Hepatocyte (in vitro differentiated cells): ENCODE results near the gene RASSF4. TPM values are rescaled to one million over a fixed set of nuclear protein-coding genes. Genes with fewer than 3 reads are reported as not detected.

Source experiments
- DNase-seq: peaks from one replicate; pipeline ENCODE4 v3.0.0-alpha.2; 2016; ENCODE audit warnings: low spot score
- H2AFZ ChIP-seq: fragments of 200-600 bp; sonication (generic); 2 replicates; pipeline ENCODE4 v1.6.0; 2016; ENCODE audit warnings: antibody characterized with exemption, mild to moderate bottlenecking
- H3K27ac ChIP-seq: fragments of 200-600 bp; sonication (generic); 2 replicates; pipeline ENCODE4 v1.5.1; 2016; ENCODE audit warnings: mild to moderate bottlenecking
- H3K27me3 ChIP-seq: fragments of 200-600 bp; sonication (generic); 2 replicates; pipeline ENCODE4 v1.6.1; 2016
- H3K36me3 ChIP-seq: fragments of 200-600 bp; sonication (generic); replicated peaks from 2 replicates; pipeline ENCODE4 v1.5.1; 2016; ENCODE audit warnings: low read depth; ENCODE audit not compliant: insufficient read depth
- H3K4me1 ChIP-seq: fragments of 200-600 bp; sonication (generic); 2 replicates; pipeline ENCODE4 v1.5.1; 2016; ENCODE audit warnings: mild to moderate bottlenecking, moderate library complexity; ENCODE audit not compliant: insufficient read depth
- H3K4me2 ChIP-seq: fragments of 200-600 bp; sonication (generic); 2 replicates; pipeline ENCODE4 v1.6.0; 2016
- H3K4me3 ChIP-seq: fragments of 200-600 bp; sonication (generic); 2 replicates; pipeline ENCODE4 v1.5.1; 2016; ENCODE audit warnings: mild to moderate bottlenecking
- H3K79me2 ChIP-seq: fragments of 200-600 bp; sonication (generic); 2 replicates; pipeline ENCODE4 v1.6.0; 2017; ENCODE audit warnings: mild to moderate bottlenecking
- H3K9me2 ChIP-seq: fragments of 200-600 bp; sonication (generic); replicated peaks from 2 replicates; pipeline ENCODE4 v1.6.0; 2017; ENCODE audit warnings: mild to moderate bottlenecking; ENCODE audit not compliant: insufficient read depth
- H3K9me3 ChIP-seq: fragments of 200-600 bp; sonication (generic); 2 replicates; pipeline ENCODE4 v1.5.1; 2016; ENCODE audit warnings: low read depth, mild to moderate bottlenecking
- H4K20me1 ChIP-seq: fragments of 200-600 bp; sonication (generic); 2 replicates; pipeline ENCODE4 v1.6.0; 2016; ENCODE audit warnings: mild to moderate bottlenecking; ENCODE audit not compliant: insufficient read depth, poor library complexity, severe bottlenecking
- CTCF ChIP-seq: fragments of 200-600 bp; sonication (generic); IDR thresholded peaks from 2 replicates; pipeline ENCODE4 v1.5.1; 2016; ENCODE audit warnings: antibody characterized with exemption, mild to moderate bottlenecking; ENCODE audit not compliant: poor library complexity
- EZH2 ChIP-seq: fragments of 200-600 bp; sonication (generic); IDR thresholded peaks from 2 replicates; pipeline ENCODE4 v1.6.1; 2016; ENCODE audit warnings: antibody characterized with exemption, mild to moderate bottlenecking, borderline replicate concordance
- EZH2phosphoT487 ChIP-seq: fragments of 200-600 bp; sonication (generic); IDR thresholded peaks from one replicate; pipeline ENCODE4 v1.6.1; 2018; ENCODE audit warnings: antibody characterized with exemption, mild to moderate bottlenecking, low read depth, moderate library complexity; ENCODE audit not compliant: unreplicated experiment, severe bottlenecking
- WGBS: methylation state at CpG from one replicate; pipeline ENCODE4 v1.1.6; 2016; ENCODE audit warnings: low lambda C conversion rate; ENCODE audit errors: missing lambda C conversion rate; 5-methylcytosine and 5-hydroxymethylcytosine counted together
- polyA plus RNA-seq: library from polyadenylated mRNA; unstranded; fragments of >200 nt; fragmentation: Nextera tagmentation; extraction: Ambion mirVana; gene quantifications from 2 replicates; pipeline ENCODE4 v1.2.1, GENCODE V29; 2016
- total RNA-seq: library from RNA; depleted of rRNA; stranded (reverse); fragments of >200 nt; gene quantifications from 2 replicates; pipeline ENCODE4 v1.2.3, GENCODE V29; 2014

Gene RASSF4
- total and polyA plus RNA-seq, 2 experiments from 2014 or later: 19.2 to 20.1 TPM

DNA sequence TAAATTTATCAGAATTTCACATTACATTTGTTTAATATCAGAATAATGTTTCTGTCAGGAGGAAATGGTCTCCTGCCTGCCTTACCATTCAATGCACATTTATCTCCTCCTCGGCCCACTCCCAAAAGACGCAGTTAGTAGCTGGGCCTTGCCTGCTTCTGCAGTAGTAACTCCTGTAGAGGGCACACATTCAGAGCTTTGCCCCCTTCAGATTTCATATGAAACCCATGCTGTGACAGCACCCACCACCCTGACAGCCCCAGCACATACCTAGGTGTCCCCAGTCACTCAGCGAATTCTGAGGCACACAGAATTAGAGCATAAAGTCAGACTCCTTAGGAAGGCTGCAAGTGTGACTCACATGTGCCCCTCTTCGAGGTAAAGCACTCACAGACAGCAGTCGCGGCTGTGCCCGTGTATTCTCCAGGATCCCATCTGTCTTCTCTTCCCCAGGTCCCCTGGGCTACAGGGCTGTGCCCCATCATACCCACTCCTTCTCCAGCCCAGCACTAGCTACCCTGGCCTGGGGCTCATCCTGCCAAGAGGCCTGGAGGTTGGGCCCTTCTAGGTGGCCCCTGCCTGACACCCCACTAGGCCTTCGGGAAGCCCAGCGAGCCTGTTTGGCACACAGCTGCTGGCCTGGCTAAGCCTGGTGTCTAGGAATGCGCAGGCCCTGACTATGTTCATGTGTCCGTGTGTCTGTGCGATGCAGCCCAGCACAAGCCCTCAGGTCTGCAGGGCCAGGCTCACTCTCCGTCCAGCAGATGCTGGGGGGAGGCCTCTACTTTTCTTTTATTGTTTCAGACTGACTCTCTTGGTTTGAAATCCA lies 23.7 kb downstream of the RASSF4 start:
- H3K4me3 ChIP-seq: no peak overlapping the region
- H3K4me2 ChIP-seq: no peak overlapping the region
- TF ChIP-seq CTCF: no peak
- TF ChIP-seq EZH2: no peak
- TF ChIP-seq EZH2phosphoT487: no peak
- no peaks in the 10 kb centered on the region for H4K20me1 ChIP-seq
- peaks cover 49% of the 10 kb centered on the region for H3K4me1 ChIP-seq
- no peak overlapping the region for H3K27ac ChIP-seq
- no peak overlapping the region for H2AFZ ChIP-seq
- H3K79me2 ChIP-seq: no peaks in the 10 kb centered on the region
- H3K36me3 ChIP-seq: no peaks in the 10 kb centered on the region
- no peaks in the 10 kb centered on the region for H3K27me3 ChIP-seq
- DNase-seq: no peak
- no peaks in the 10 kb centered on the region for H3K9me2 ChIP-seq
- H3K9me3 ChIP-seq: no peaks in the 10 kb centered on the region
- WGBS: 91% methylated on average over 13 of the region's 13 CpGs

- H3K36me3 ChIP-seq: no peaks in the 10 kb centered on the region
- no peak overlapping the region for H3K27ac ChIP-seq
- H3K4me1 ChIP-seq: peaks cover 45% of the 10 kb centered on the region
Measured at GRCh38 chr10:44983895-44984278, 24.3 kb downstream of the RASSF4 start.

DNA sequence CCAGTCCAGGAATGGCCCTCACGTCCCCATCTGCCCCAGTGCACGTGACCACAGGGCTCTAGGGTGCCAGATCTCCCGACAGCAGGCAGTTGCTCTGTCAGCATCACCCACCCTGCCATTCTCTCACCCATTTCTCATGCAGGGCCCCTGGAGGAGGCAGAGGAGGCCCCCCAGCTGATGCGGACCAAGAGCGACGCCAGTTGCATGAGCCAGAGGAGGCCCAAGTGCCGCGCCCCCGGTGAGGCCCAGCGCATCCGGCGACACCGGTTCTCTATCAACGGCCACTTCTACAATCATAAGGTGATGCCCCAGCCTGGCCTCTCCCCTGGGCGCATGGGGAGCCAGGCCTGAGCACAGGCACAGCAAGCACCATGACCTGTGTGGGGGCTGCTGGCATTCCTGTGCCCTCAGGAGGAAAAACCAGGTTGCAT lies 25.1 kb downstream of the RASSF4 start:
- 96% methylated on average over 15 of the region's 15 CpGs for WGBS
- Histone ChIP-seq H3K27ac (peak overlapping the region; percentile 55), H3K9me3 (no peaks in the 10 kb centered on the region), H3K4me3 (no peak overlapping the region), H4K20me1 (no peaks in the 10 kb centered on the region), H3K4me1 (peaks cover 38% of the 10 kb centered on the region), H3K9me2 (no peaks in the 10 kb centered on the region), H2AFZ (no peak overlapping the region), H3K36me3 (no peaks in the 10 kb centered on the region), H3K4me2 (no peak overlapping the region), H3K79me2 (no peaks in the 10 kb centered on the region), H3K27me3 (no peaks in the 10 kb centered on the region)
- no peak for DNase-seq
- no peak for TF ChIP-seq EZH2
- no peak for TF ChIP-seq EZH2phosphoT487
- no peak for TF ChIP-seq CTCF

More at GRCh38 chr10:44983895-44984278, 24.3 kb downstream of the RASSF4 start:
- Histone ChIP-seq H3K9me2 (no peaks in the 10 kb centered on the region), H3K9me3 (no peaks in the 10 kb centered on the region), H4K20me1 (no peaks in the 10 kb centered on the region), H3K27me3 (no peaks in the 10 kb centered on the region), H3K4me2 (no peak overlapping the region), H3K79me2 (no peaks in the 10 kb centered on the region), H3K4me3 (no peak overlapping the region), H2AFZ (no peak overlapping the region)
- TF ChIP-seq EZH2phosphoT487: no peak
- no peak for TF ChIP-seq CTCF
- no peak for TF ChIP-seq EZH2
- 88% methylated on average over 10 of the region's 10 CpGs for WGBS
- DNase-seq: no peak
